ENCODE data around the gene PRXL2B.
A peak's percentile ranks its signal among the peaks of the same experiment; 100 is the strongest.
"Not testable (repeated sequence)": the region's sequence is repeated elsewhere in the genome, so short reads cannot be mapped to it uniquely, and the experiment has no call there.

PRXL2B gene

GRCh38 chr1:2577565-2578075 is 9.0 kb upstream of the PRXL2B start:
- Mint-ChIP-seq H3K36me3 (ENCODE audit: low read depth) (peaks cover 13% of the 10 kb centered on the region), H3K4me1 (ENCODE audit: low read depth) (peaks cover 87% of the 10 kb centered on the region), H3K9me3 (peaks cover 17% of the 10 kb centered on the region), H3K4me3 (peak overlapping the region; percentile 56), H3K27ac (peak overlapping the region; percentile 90)
- intact Hi-C loops (cut with micrococcal nuclease) = loop anchor here (2.0 kb wide), 1 partner anchor 23 kb away; no protein-coding TSS in a partner anchor
- not testable (repeated sequence) for H3K27me3 Mint-ChIP-seq

GRCh38 chr1:2578758-2579118 is 7.8 kb upstream of the PRXL2B start:
- Mint-ChIP-seq H3K27me3 (peaks cover 5% of the 10 kb centered on the region), H3K36me3 (ENCODE audit: low read depth) (peaks cover 3% of the 10 kb centered on the region), H3K4me3 (no peak overlapping the region), H3K27ac (peak overlapping the region; percentile 90), H3K4me1 (ENCODE audit: low read depth) (peaks cover 85% of the 10 kb centered on the region), H3K9me3 (peaks cover 6% of the 10 kb centered on the region)
- intact Hi-C loops (cut with micrococcal nuclease) = loop anchor here (2.0 kb wide), 1 partner anchor 24 kb away; no protein-coding TSS in a partner anchor

DNA sequence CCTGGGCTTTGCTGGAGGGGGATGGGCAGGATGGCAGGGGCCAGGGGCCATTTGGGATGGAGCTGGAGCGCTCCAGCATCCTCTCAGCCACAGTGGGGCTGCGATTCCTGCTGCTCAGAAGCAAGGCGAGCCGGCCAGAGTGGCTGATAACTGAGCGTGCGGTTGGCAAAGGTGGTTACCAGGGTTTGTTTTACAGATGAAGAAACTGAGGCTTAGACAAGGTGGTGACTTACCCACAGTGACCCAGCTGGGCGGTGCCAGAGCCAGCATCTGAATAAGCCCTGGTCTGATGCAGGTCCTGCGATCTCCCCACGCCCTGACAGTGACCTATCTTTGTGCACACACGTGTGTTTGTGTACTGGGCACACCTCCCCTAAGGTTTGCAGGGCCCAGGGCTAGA is 5.9 kb upstream of the PRXL2B start:
- peaks cover 93% of the 10 kb centered on the region for H3K4me1 Mint-ChIP-seq (ENCODE audit: low read depth)
- H3K36me3 Mint-ChIP-seq (ENCODE audit: low read depth) = peaks cover 10% of the 10 kb centered on the region
- H3K27ac Mint-ChIP-seq = peak overlapping the region; percentile 80
- H3K9me3 Mint-ChIP-seq = no peaks in the 10 kb centered on the region
- H3K27me3 Mint-ChIP-seq = peaks cover 5% of the 10 kb centered on the region
- no peak overlapping the region for H3K4me3 Mint-ChIP-seq
- intact Hi-C loops (cut with micrococcal nuclease) = no loop called here

- peak overlapping the region; percentile 80 for H3K27ac Mint-ChIP-seq
- H3K9me3 Mint-ChIP-seq = no peaks in the 10 kb centered on the region
- peaks cover 25% of the 10 kb centered on the region for H3K36me3 Mint-ChIP-seq (ENCODE audit: low read depth)
- peaks cover 9% of the 10 kb centered on the region for H3K27me3 Mint-ChIP-seq
- intact Hi-C loops (cut with micrococcal nuclease) = no loop called here
- peaks cover 81% of the 10 kb centered on the region for H3K4me1 Mint-ChIP-seq (ENCODE audit: low read depth)
- no peak overlapping the region for H3K4me3 Mint-ChIP-seq
Measured at GRCh38 chr1:2582391-2582790, 4.2 kb upstream of the PRXL2B start.

- Mint-ChIP-seq H3K36me3 (ENCODE audit: low read depth) (peaks cover 28% of the 10 kb centered on the region), H3K9me3 (no peaks in the 10 kb centered on the region), H3K4me1 (ENCODE audit: low read depth) (peaks cover 81% of the 10 kb centered on the region), H3K4me3 (peak overlapping the region; percentile 56), H3K27me3 (peaks cover 15% of the 10 kb centered on the region), H3K27ac (peak overlapping the region; percentile 56)
- intact Hi-C loops (cut with micrococcal nuclease) = no loop called here
Measured at GRCh38 chr1:2583331-2583791, 3.2 kb upstream of the PRXL2B start.

- no peaks in the 10 kb centered on the region for H3K9me3 Mint-ChIP-seq
- peak overlapping the region; percentile 56 for H3K27ac Mint-ChIP-seq
- intact Hi-C loops (cut with micrococcal nuclease) = no loop called here
- peaks cover 15% of the 10 kb centered on the region for H3K27me3 Mint-ChIP-seq
- peaks cover 34% of the 10 kb centered on the region for H3K36me3 Mint-ChIP-seq (ENCODE audit: low read depth)
- peak overlapping the region; percentile 56 for H3K4me3 Mint-ChIP-seq
- H3K4me1 Mint-ChIP-seq (ENCODE audit: low read depth) = peaks cover 76% of the 10 kb centered on the region
Measured at GRCh38 chr1:2583871-2584351, 2.7 kb upstream of the PRXL2B start.

GRCh38 chr1:2584686-2585317 is 1.8 kb upstream of the PRXL2B start:
- peaks cover 17% of the 10 kb centered on the region for H3K27me3 Mint-ChIP-seq
- peaks cover 43% of the 10 kb centered on the region for H3K36me3 Mint-ChIP-seq (ENCODE audit: low read depth)
- H3K27ac Mint-ChIP-seq = peak overlapping the region; percentile 98
- peak overlapping the region; percentile 86 for H3K4me3 Mint-ChIP-seq
- H3K4me1 Mint-ChIP-seq (ENCODE audit: low read depth) = peaks cover 68% of the 10 kb centered on the region
- intact Hi-C loops (cut with micrococcal nuclease) = no loop called here
- no peaks in the 10 kb centered on the region for H3K9me3 Mint-ChIP-seq

DNA sequence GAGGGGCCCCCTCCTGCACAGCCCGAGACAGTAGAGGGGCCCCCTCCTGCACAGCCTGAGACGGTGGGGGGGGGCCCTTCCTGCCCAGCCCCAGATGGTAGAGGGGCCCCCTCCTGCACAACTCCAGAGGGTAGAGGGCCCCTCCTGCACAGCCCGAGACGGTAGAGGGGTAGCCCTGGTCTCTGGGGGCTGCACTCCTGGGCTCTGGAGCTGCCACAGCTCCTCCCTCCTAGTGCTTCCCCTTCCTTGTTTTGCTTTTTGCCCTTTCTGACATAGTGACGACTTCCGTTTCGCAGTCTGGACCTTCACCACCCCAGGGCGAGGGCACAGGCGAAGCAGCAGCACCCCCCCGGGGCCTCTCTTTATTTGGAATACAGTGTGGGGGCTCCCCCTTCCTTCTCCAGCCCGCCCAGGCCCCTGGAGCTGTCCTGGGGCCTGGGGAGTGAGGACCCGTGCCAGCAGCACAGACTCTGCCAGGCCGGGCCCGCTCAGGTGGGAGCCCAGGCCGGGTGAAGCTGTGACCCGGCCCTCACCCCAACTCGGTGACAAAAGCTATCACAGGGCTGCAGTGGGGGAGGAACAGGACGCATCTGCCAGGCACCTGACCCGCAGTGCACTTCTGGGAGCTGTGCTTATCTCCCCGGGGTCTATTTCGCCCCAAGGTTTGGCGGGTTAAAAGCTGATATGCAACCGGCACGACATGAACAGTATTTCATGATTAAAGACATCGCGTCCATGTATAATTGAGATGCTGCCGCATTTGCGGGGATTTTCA is 1.1 kb upstream of the PRXL2B start:
- intact Hi-C loops (cut with micrococcal nuclease) = loop anchor here (1.0 kb wide), 2 partner anchors 37 to 59 kb away; partner anchors contain the start of gene PANK4

GRCh38 chr1:2587071-2587859 is 688 bp downstream of the PRXL2B start:
- peaks cover 49% of the 10 kb centered on the region for H3K36me3 Mint-ChIP-seq (ENCODE audit: low read depth)
- intact Hi-C loops (cut with micrococcal nuclease) = no loop called here
- no peaks in the 10 kb centered on the region for H3K9me3 Mint-ChIP-seq
- H3K27ac Mint-ChIP-seq = peak overlapping the region; percentile 98
- H3K27me3 Mint-ChIP-seq = peaks cover 16% of the 10 kb centered on the region
- H3K4me3 Mint-ChIP-seq = peak overlapping the region; percentile 86
- H3K4me1 Mint-ChIP-seq (ENCODE audit: low read depth) = peaks cover 46% of the 10 kb centered on the region

More for the DNA sequence above, 1.1 kb upstream of the PRXL2B start:
- H3K27me3 Mint-ChIP-seq = peaks cover 17% of the 10 kb centered on the region
- H3K9me3 Mint-ChIP-seq = no peaks in the 10 kb centered on the region
- peaks cover 49% of the 10 kb centered on the region for H3K36me3 Mint-ChIP-seq (ENCODE audit: low read depth)
- H3K27ac Mint-ChIP-seq = peak overlapping the region; percentile 98
- peaks cover 63% of the 10 kb centered on the region for H3K4me1 Mint-ChIP-seq (ENCODE audit: low read depth)
- peak overlapping the region; percentile 86 for H3K4me3 Mint-ChIP-seq

DNA sequence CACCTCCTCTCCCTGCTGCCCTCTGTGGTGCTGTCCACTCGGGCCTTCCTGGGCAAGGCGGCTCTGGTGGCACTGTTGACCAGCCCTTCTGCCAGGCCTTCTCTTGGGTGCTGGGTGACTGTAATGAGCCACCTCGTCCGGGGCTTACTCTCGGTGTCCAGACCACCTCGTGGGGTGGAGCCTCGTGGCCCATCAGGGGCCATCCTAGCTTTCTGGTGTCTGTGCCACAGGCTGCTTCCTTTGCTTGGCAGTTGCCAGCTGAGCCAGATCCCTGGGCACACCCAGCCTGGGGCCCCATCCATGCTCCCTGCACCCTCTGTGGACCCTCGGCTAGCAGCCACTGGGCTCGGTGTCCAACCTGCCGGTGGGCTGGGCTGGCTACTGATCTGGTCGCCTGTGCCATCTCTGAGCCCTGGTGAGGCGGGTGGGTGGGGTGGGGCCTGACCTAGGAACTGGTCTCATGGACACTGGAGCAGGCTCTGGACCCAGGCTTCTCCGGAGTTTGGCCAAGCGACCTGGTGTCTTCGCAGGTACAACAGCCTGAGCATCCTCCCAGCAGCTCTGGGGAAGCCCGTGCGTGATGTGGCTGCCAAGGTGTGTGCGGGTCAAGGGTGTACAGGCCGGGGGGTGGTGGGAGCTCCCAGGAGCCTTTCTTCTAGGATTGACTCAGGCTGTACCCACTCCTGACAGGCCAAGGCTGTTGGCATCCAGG is 1.4 kb downstream of the PRXL2B start:
- intact Hi-C loops (cut with micrococcal nuclease) = no loop called here
- Mint-ChIP-seq H3K9me3 (no peaks in the 10 kb centered on the region), H3K36me3 (ENCODE audit: low read depth) (peaks cover 49% of the 10 kb centered on the region), H3K4me3 (peak overlapping the region; percentile 86), H3K27me3 (peaks cover 21% of the 10 kb centered on the region), H3K4me1 (ENCODE audit: low read depth) (peaks cover 40% of the 10 kb centered on the region), H3K27ac (peak overlapping the region; percentile 98)

GRCh38 chr1:2588661-2589430 is 2.3 kb downstream of the PRXL2B start:
- no peak overlapping the region for H3K4me3 Mint-ChIP-seq
- H3K9me3 Mint-ChIP-seq = no peaks in the 10 kb centered on the region
- peaks cover 49% of the 10 kb centered on the region for H3K36me3 Mint-ChIP-seq (ENCODE audit: low read depth)
- peaks cover 32% of the 10 kb centered on the region for H3K4me1 Mint-ChIP-seq (ENCODE audit: low read depth)
- peaks cover 27% of the 10 kb centered on the region for H3K27me3 Mint-ChIP-seq
- intact Hi-C loops (cut with micrococcal nuclease) = no loop called here
- H3K27ac Mint-ChIP-seq = no peak overlapping the region

GRCh38 chr1:2589431-2590232 is 3.1 kb downstream of the PRXL2B start:
- H3K36me3 Mint-ChIP-seq (ENCODE audit: low read depth) = peaks cover 46% of the 10 kb centered on the region
- no peaks in the 10 kb centered on the region for H3K9me3 Mint-ChIP-seq
- peaks cover 32% of the 10 kb centered on the region for H3K27me3 Mint-ChIP-seq
- H3K27ac Mint-ChIP-seq = no peak overlapping the region
- intact Hi-C loops (cut with micrococcal nuclease) = no loop called here
- H3K4me3 Mint-ChIP-seq = no peak overlapping the region
- H3K4me1 Mint-ChIP-seq (ENCODE audit: low read depth) = peaks cover 29% of the 10 kb centered on the region
